Stimulated activated CD8-positive, alpha-beta memory T cell treated with anti-CD3 and anti-CD28 coated beads, Interleukin-4, amount 100 ng/mL, for 4 hours (primary cell): ENCODE data around the gene JUND.

Experiments used
- DNase-seq, 2 donors: peaks; one replicate each; pipeline ENCODE4 v3.0.0-alpha.2; 2020; ENCODE audit warnings: low read depth in 2 of 2, low spot score in 1 of 2

Gene JUND

GRCh38 chr19:18271433-18271841 lies 10.0 kb downstream of the JUND start:
- no peak for DNase-seq

GRCh38 chr19:18270326-18270725 lies 11.1 kb downstream of the JUND start:
- DNase-seq: no peak

GRCh38 chr19:18269070-18269723 lies 12.2 kb downstream of the JUND start:
- no peak for DNase-seq

- no peak for DNase-seq
Observed at GRCh38 chr19:18266771-18267686, 14.4 kb downstream of the JUND start.

GRCh38 chr19:18265582-18265981 lies 15.8 kb downstream of the JUND start:
- DNase-seq: no peak

- no peak for DNase-seq
Observed at GRCh38 chr19:18264971-18265540, 16.4 kb downstream of the JUND start.

- DNase-seq: no peak
Observed at GRCh38 chr19:18264137-18264854, 17.1 kb downstream of the JUND start.

- no peak for DNase-seq
Observed at GRCh38 chr19:18263324-18264136, 17.9 kb downstream of the JUND start.

GRCh38 chr19:18262917-18263316 lies 18.5 kb downstream of the JUND start:
- DNase-seq: no peak

- DNase-seq: no peak
Observed at GRCh38 chr19:18262144-18262543, 19.3 kb downstream of the JUND start.

GRCh38 chr19:18261474-18261873 lies 19.9 kb downstream of the JUND start:
- DNase-seq: no peak

- DNase-seq: no peak
Observed at GRCh38 chr19:18259893-18260292, 21.5 kb downstream of the JUND start.

- DNase-seq: no peak
Observed at GRCh38 chr19:18257503-18258470, 23.6 kb downstream of the JUND start.

GRCh38 chr19:18254546-18255503 lies 26.6 kb downstream of the JUND start:
- DNase-seq: no peak

GRCh38 chr19:18253716-18254115 lies 27.7 kb downstream of the JUND start:
- no peak for DNase-seq

GRCh38 chr19:18253130-18253529 lies 28.3 kb downstream of the JUND start:
- DNase-seq: no peak

- DNase-seq: no peak
Observed at GRCh38 chr19:18252370-18252717, 29.1 kb downstream of the JUND start.

GRCh38 chr19:18251587-18252369 lies 29.6 kb downstream of the JUND start:
- DNase-seq: peak; percentile 54 to 84
